ENCODE results near the gene NDRG4. TPM values are rescaled to one million over a fixed set of nuclear protein-coding genes. Genes with fewer than 3 reads are reported as not detected.

NDRG4 gene
- total RNA-seq, 4 donors from 2014 or later: 5.3 to 486 (median 45.8) TPM

DNA sequence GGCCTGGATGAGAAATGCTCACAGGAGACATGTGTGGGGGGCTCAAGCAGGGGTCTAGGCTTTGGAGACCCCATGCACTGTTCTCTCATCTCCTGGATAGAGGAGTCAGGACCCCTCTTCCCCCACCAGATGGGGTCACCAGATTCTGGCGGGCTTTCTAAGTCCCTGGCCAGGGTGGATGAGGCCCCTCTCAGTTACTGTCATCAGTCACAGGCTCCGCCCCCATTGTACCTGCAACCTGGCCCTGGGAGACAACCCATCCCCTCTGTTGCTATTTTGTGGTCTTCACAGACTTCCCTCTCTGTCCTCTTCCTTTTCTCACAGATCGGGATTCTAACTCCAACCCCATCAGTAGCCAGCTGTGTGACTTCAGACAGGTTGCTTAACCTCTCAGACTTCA is 33.5 kb upstream of the NDRG4 start:
- TF ChIP-seq, protein P1, sequence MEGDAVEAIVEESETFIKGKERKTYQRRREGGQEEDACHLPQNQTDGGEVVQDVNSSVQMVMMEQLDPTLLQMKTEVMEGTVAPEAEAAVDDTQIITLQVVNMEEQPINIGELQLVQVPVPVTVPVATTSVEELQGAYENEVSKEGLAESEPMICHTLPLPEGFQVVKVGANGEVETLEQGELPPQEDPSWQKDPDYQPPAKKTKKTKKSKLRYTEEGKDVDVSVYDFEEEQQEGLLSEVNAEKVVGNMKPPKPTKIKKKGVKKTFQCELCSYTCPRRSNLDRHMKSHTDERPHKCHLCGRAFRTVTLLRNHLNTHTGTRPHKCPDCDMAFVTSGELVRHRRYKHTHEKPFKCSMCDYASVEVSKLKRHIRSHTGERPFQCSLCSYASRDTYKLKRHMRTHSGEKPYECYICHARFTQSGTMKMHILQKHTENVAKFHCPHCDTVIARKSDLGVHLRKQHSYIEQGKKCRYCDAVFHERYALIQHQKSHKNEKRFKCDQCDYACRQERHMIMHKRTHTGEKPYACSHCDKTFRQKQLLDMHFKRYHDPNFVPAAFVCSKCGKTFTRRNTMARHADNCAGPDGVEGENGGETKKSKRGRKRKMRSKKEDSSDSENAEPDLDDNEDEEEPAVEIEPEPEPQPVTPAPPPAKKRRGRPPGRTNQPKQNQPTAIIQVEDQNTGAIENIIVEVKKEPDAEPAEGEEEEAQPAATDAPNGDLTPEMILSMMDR (IDR thresholded peaks at IDR 0.05; ENCODE audit: low read depth): no peak

DNA sequence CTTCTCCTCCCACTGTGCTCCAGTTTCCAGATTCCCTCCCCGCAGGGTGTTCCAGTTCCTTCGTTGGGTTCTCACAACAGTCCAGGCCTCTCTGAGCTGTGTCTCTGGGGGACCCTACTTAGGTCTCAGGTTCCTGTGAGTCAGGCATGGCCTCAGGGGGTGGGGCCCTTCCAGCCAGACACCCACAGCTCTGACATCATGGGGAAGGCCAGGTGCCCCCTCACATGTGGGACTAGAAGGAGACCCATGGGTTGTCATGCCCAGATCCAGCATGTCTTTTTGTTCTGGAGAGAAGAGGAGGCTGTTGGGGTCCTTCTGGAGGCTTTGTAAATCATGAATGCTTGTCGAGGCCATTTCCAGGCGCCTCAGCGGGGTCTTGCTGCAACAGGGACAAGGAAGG is 32.0 kb upstream of the NDRG4 start:
- TF ChIP-seq, protein P1 (IDR thresholded peaks at IDR 0.05; ENCODE audit: low read depth): no peak

DNA sequence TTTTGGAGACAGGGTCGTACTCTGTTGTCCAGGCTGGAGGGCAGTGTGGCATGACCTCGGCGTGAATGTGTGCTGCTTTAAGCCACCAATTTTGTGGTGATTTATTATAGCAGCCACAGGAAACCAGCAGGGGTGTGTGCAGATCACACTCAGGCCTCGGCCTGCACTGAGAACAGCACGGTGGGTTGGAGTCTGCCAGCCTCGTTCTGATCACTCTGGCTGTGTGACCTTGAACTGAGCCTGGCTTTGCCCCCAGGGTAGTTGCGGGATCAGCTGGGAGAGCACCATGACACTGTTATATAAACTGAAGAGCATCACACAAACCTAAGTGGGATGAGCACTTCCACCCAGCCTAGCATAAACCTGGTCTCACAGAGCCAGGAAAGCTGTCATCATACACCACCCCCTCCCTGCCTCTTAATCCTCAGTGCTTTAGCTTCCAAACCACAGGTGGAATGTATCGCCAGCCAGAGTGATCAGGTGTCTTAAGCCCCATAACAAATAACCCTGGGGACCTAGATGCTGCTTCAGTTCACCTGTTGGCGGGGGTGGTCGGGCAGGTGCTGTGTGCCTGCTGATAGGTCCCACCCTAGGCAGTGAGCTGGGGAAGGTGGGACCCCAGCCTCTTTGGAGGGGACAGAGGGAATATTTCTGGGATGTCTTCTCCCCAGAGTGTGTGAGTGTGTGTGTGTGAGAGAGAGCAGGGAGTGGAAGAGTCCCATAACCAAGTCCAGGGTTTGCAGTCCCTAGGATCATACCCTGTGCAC is 28.6 kb upstream of the NDRG4 start:
- TF ChIP-seq, protein P1 (IDR thresholded peaks at IDR 0.05; ENCODE audit: low read depth): no peak

DNA sequence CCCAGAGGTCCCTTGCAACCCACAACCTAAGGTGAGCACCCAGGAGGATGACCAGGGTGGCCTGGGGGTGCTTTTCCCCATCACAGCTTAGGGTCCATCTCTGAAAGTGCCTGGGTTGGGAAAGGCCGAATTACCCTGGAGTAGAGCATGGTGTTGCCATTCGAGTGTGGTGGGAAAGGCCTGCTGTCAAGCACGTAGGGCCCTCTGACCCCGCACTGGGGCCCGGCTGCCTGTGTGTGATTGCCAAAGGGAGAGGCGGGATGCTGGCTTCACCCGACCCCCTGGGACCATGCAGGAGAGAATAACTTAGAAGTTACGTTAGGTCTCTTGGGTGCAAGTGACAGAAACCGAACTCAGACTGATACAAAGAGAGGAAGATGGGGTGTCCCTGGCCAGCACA is 27.7 kb upstream of the NDRG4 start:
- TF ChIP-seq, protein P1 (IDR thresholded peaks at IDR 0.05; ENCODE audit: low read depth): no peak

DNA sequence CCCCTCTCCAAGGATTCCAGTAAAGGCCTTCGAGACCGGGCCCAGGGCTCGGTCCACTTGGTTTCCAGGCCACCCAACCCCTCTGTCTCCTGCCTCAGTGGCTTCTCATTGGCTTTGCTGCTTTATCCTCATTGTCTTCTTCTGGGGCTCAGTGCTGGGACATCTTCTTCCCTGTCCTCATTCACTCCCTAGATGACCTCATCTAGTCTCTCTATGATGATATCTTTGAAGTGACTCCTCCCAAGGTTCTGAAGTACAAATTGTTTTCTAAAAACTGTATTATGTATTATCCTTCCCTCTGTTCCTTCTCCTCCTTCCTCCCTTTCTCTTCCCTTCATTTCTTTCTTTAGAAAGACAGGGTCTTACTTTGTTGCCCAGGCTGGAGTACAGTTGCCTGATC is 27.1 kb upstream of the NDRG4 start:
- TF ChIP-seq, protein P1 (IDR thresholded peaks at IDR 0.05; ENCODE audit: low read depth): no peak

DNA sequence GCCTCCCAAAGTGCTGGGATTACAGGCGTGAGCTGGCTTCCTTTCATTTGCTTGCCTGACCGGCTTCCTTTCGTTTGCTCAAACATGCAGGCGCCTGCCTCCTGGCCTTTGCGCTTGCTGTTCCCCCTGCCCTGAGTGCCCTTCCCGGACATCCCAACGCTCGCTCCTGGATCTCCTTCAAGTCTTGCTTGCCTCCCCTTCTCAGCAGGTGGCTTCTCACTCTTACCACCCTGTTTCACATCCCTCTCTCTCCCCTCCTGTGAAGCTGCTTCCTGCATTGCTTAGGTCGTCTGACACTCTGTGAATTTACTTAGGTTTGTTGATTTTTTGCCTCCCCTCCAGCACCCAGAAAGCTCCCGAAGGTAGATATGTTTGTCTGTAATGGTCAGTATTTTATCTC is 25.6 kb upstream of the NDRG4 start:
- TF ChIP-seq, protein P1 (IDR thresholded peaks at IDR 0.05; ENCODE audit: low read depth): no peak

DNA sequence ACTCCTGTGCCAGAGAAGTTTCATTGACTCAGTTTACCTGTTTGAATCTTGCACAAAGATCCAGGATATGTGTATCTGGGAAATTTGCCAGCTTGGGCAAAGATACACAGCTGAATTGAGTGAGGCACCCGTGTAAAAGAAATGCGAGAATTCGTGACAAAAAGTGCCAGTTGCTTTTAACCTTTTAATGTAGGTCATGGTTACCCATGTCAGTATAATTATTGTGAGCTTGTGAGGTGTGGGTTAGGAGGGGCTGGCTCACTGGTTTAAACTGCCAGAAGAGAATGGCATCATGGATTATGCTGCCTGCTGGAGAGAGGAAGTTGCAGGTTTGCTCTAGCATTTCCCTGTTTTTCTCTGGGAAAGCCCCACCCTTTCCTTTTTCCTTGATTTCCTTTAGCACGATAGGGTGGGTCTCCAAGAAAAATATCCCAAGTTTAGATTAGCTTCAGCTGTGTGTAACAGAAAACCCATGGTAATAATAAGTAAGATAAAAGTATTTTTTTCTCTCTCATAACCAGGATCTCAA is 24.8 kb upstream of the NDRG4 start:
- TF ChIP-seq, protein P1 (IDR thresholded peaks at IDR 0.05; ENCODE audit: low read depth): no peak

All from subcutaneous adipose tissue (tissue), 4 donors.